DMS79 treated with DMSO at 0.1 percent for 48 hours (cell line): ENCODE results near the gene WDR64.

ENCODE experiments used
- DNase-seq: peaks from one replicate; lab custom pipeline; 2025; lab: John Stamatoyannopoulos, UW

WDR64 gene

GRCh38 chr1:241631674-241632073 lies 20.4 kb upstream of the WDR64 start:
- no peak for DNase-seq

DNA sequence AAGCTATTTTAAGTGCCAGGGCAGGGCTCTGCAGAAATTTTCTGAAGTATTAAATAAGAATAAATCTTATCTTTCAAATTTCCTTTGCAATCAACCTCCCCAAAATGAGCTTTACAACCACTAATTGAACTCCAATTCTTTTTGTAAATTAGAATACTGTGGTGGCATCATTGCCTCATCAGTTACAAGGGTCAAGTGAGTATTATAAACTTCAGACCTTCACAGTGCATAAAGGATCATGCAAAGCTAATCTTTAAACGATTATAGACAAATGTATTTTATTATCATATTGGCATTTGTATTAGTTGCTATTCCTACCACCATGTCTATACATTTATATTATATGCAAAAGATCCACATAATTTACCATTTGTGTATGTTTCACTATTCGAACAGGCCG lies 19.1 kb upstream of the WDR64 start:
- DNase-seq = no peak

GRCh38 chr1:241635556-241636152 lies 16.4 kb upstream of the WDR64 start:
- DNase-seq = no peak

DNA sequence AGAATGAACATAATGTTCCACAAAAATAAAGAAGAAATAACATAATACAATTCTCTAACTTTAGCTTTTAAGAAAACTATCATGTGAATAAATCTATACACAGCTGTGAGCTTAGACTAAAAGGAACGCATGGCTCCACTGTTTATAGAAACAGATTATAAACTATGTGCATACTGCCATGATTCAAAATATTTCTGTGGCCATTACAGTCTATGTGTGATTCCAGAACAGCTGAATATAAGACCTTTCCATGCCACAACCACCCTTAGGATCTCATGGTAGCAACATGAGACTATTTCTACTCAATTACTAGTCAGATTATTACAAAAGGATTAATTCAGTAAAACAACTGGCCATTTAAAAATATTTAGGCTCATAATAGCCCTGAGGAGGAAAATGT lies 15.8 kb upstream of the WDR64 start:
- no peak for DNase-seq

GRCh38 chr1:241637046-241637590 lies 15.0 kb upstream of the WDR64 start:
- DNase-seq = no peak

- no peak for DNase-seq
Observed at GRCh38 chr1:241637604-241638003, 14.5 kb upstream of the WDR64 start.

GRCh38 chr1:241638099-241638682 lies 13.9 kb upstream of the WDR64 start:
- no peak for DNase-seq

- DNase-seq = peak; percentile 4
Observed at GRCh38 chr1:241638909-241639622, 13.0 kb upstream of the WDR64 start.

DNA sequence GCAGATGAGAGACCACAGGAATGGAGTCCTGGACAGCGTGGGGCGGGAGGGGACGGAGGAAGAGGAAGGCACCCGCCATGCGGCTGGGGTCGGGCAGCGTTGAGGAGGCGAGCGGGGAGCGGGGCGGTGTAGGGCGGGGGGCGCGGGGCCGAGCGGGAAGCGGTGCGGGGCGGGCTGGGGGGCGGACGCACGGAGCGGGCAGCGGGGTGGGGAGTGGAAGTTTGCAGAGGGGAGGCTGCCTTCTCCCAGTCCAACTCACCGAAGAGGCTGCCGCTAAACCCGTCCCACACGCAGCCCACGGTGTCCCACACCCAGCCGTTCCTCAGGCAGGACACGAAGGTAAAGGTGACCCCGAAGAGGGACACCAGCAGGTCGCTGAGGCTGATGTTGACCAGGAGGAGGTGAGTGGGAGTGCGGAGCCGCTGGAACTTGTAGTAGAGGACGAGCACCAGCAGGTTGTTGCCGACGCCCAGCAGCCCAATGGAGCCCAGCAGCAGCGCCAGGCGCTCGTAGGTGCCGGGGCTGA lies 12.4 kb upstream of the WDR64 start:
- no peak for DNase-seq

GRCh38 chr1:241640149-241640866 lies 11.8 kb upstream of the WDR64 start, which contains the start of the genes CHML and OPN3:
TSS of gene CHML (minus strand) at chr1:241640369. CDS start at chr1:241635766, 4,603 bp downstream.
TSS of gene OPN3 (minus strand) at chr1:241640369. CDS start at chr1:241640254, 115 bp downstream.
- DNase-seq = peak; percentile 73

GRCh38 chr1:241640867-241641622 lies 11.0 kb upstream of the WDR64 start:
- no peak for DNase-seq

DNA sequence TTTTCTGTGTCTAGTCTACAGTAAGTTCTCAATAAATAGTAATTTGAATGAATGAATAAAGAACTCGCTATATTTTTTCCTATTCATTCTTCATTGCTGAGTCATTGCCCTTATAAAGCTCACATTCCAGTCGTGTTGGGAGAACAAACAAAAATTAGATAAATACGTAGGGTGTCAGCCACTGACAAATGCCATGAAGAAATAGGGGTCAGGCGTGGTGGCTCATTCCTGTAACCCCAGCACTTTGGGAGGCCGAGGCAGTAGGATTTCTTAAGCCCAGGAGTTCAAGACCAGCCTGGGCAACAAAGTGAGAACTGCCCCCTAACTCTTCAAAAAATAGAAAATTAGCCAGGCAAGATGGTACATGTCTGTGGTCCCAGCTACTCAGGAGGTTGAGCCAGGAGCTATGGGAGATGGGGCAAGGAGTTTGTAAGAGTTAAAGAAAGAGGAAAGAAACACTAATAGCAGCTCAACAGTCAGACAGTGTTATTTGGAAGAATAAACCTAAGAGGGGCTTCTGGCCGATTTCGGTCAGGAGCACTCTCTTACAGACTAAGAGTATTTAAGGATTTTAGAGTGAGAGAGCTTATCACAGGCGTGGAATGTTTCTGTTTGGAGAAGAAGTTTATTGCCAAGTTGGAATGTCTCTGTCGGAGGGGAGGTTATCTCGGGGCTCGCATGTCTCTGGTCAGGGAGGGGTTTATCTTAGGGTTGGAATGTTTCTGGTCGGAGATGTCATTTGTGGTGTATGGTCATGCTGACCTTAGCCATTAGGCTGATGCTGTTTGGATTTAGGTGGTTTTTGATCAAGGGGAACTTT lies 10.1 kb upstream of the WDR64 start:
- DNase-seq = no peak

- DNase-seq = no peak
Observed at GRCh38 chr1:241642593-241642944, 9.5 kb upstream of the WDR64 start.

- DNase-seq = no peak
Observed at GRCh38 chr1:241644259-241644658, 7.8 kb upstream of the WDR64 start.

DNA sequence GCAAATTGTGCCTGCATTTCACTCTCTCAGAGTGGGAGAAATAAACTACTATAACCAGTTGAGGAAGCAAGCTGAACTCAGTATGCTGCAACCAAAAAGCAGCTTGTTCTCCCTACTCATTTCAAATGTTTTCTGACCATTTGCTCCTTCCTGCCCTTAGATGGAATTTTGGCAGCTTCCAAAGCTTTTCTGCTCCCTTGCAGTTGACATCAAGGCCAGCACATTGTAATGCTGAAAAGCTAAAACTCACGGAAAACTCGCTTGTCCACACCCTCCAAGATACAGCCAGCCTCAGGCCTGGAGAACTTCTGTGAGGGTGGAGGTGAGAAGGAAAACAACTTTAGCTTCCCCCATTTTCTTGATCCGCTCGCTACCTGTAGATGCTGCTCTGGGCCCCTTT lies 6.9 kb upstream of the WDR64 start:
- DNase-seq = no peak

GRCh38 chr1:241646201-241646600 lies 5.9 kb upstream of the WDR64 start:
- DNase-seq = no peak

DNA sequence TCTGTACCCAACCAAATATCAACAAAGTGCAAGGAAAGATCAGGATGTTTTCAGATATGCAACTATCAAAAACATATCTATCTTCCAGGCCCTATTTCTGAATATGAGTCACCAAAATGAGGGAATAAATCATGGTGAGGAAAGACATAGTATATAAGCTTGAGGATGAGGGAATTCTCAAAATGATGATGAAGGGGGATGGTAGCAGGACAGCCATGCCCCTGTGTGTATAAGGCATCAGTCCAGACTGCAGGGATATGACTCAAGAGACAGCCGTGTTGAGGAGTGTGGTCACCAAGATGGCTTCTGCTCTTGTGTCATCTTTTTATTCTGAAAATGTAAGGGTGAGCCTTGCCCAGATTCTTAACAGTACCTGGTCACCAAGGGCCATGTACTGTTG lies 4.4 kb upstream of the WDR64 start:
- no peak for DNase-seq

DNA sequence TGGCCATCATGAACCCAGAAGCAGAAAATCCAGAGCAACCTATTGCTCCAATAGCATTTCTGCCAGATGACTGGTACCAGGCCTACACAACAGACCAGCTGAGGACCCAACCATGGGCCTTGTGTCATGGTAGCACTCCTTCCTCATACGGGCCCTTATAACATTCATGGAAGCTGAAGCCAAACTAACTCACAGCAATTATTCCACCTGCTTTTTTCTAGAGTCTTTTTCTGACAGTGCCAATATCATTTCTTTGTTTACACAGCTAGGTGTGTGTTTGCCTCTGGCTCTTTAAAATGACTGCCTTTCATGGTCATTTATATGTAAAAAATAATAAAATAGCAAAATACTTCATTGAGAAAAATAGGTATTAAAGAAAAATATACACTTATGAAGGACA lies 3.9 kb upstream of the WDR64 start:
- DNase-seq = no peak

- DNase-seq = no peak
Observed at GRCh38 chr1:241654019-241654418, 1.9 kb downstream of the WDR64 start.

GRCh38 chr1:241654641-241655040 lies 2.6 kb downstream of the WDR64 start:
- no peak for DNase-seq
